LNCAP (cell line): ENCODE results near the gene PRSS48.

Experiments used
- TF ChIP-seq, protein P1 (sequence below): fragments of 450-650 bp; IDR thresholded peaks from 2 replicates; pipeline ENCODE4 v1.5.1; 2017; ENCODE audit warnings: mild to moderate bottlenecking

Gene PRSS48

DNA sequence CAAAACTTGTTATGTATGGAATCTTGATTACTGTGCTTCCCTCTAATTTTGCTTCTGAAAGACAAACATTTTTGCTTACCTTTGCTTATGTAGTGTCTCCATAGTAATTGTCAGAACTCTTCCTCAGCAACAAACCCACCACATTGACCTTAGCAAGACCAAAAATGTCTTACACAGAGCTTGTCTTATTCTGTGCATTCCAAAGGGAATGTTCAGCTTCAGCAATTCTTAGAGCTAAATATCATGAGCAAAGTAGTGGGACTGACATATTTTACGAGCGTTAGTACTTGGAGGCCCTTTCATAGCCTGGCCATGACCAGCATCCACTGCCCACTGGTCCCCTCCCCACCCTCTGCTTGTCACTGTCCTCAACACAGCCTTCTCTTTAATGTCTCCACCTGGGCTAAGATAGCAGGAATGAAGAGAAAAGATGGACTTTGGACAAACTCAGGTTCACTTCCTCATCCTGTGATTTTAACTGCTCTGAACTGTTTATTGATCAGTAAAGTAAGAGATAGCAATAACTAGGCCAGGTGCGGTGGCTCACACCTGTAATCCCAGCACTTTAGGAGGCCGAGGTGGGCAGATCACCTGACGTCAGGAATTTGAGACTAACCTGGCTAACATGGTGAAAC, 63.9 kb downstream of the PRSS48 start:
- TF ChIP-seq, protein P1, sequence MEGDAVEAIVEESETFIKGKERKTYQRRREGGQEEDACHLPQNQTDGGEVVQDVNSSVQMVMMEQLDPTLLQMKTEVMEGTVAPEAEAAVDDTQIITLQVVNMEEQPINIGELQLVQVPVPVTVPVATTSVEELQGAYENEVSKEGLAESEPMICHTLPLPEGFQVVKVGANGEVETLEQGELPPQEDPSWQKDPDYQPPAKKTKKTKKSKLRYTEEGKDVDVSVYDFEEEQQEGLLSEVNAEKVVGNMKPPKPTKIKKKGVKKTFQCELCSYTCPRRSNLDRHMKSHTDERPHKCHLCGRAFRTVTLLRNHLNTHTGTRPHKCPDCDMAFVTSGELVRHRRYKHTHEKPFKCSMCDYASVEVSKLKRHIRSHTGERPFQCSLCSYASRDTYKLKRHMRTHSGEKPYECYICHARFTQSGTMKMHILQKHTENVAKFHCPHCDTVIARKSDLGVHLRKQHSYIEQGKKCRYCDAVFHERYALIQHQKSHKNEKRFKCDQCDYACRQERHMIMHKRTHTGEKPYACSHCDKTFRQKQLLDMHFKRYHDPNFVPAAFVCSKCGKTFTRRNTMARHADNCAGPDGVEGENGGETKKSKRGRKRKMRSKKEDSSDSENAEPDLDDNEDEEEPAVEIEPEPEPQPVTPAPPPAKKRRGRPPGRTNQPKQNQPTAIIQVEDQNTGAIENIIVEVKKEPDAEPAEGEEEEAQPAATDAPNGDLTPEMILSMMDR = no peak
